Measurements from ENCODE around the gene SRRM1. TPM values are rescaled to one million over a fixed set of nuclear protein-coding genes. Genes with fewer than 3 reads are reported as not detected.

The SRRM1 gene
- total and polyA plus RNA-seq, 2 experiments from 2014 or later = 61.6 to 84.3 TPM

Small RNA genes lying within 50 kb of the gene (small RNA-seq; reads per million reads assigned to genes)
- gene RF00019 = not detected

Other genes starting within 250 kb of the SRRM1 start
- gene STPG1, start 229.5 kb upstream of the SRRM1 start, total RNA-seq = 2.9 and 3.5 TPM in 2 replicates
- 4.3 and 5.5 TPM in 2 replicates for gene STPG1, start 229.5 kb upstream of the SRRM1 start, polyA plus RNA-seq
- gene NIPAL3, start 227.5 kb upstream of the SRRM1 start, total RNA-seq = 25.4 and 26.6 TPM in 2 replicates
- gene NIPAL3, start 227.5 kb upstream of the SRRM1 start, polyA plus RNA-seq = 27.3 and 37.9 TPM in 2 replicates
- 9.0 and 10.1 TPM in 2 replicates for gene RCAN3, start 140.5 kb upstream of the SRRM1 start, total RNA-seq
- gene RCAN3, start 140.5 kb upstream of the SRRM1 start, polyA plus RNA-seq = 6.2 and 6.4 TPM in 2 replicates
- 6.3 and 8.1 TPM in 2 replicates for gene NCMAP, start 87.2 kb upstream of the SRRM1 start, total RNA-seq
- gene NCMAP, start 87.2 kb upstream of the SRRM1 start, polyA plus RNA-seq = 2.7 and 3.5 TPM in 2 replicates
- gene CLIC4, start 102.1 kb downstream of the SRRM1 start, total RNA-seq = 233 and 259 TPM in 2 replicates
- gene CLIC4, start 102.1 kb downstream of the SRRM1 start, polyA plus RNA-seq = 119 and 146 TPM in 2 replicates